Measurements from ENCODE around the gene C14orf39. TPM values are rescaled to one million over a fixed set of nuclear protein-coding genes. Genes with fewer than 3 reads are reported as not detected.

The C14orf39 gene
- total RNA-seq, 6 experiments from 2014 or later: not detected

DNA sequence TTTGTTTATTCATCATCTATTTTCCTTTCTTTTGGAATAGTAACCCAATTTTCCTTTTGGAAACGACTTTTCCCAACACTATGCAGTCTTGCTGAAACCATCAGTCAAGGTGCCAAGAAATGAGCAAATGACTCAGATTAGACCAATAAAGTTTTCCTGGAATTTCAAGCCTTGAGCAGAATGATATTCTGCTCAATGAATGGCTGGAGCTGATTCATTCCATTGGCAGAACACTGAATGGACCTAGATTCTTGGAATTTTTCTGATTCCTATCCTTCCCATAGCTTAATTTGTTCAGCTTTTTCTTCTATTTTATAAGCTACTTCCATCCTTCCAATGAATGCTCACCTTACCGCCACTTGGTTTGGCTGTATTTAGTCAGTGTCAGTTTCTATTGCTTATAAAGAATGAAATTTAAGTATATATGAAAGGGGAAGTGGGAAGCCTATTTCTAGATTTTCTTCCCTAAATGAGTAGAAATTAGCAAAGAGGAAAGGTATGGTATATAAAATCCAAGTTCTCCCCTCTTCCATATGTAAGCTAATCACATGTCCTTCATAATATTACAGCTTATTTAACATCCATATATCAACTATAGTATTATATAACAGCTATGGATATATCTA is 89.0 kb downstream of the C14orf39 start:
- no peak for TF ChIP-seq POLR2A (IDR thresholded peaks at IDR 0.05)
- TF ChIP-seq, protein P1, sequence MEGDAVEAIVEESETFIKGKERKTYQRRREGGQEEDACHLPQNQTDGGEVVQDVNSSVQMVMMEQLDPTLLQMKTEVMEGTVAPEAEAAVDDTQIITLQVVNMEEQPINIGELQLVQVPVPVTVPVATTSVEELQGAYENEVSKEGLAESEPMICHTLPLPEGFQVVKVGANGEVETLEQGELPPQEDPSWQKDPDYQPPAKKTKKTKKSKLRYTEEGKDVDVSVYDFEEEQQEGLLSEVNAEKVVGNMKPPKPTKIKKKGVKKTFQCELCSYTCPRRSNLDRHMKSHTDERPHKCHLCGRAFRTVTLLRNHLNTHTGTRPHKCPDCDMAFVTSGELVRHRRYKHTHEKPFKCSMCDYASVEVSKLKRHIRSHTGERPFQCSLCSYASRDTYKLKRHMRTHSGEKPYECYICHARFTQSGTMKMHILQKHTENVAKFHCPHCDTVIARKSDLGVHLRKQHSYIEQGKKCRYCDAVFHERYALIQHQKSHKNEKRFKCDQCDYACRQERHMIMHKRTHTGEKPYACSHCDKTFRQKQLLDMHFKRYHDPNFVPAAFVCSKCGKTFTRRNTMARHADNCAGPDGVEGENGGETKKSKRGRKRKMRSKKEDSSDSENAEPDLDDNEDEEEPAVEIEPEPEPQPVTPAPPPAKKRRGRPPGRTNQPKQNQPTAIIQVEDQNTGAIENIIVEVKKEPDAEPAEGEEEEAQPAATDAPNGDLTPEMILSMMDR (IDR thresholded peaks at IDR 0.05): no peak
- no peak overlapping the region for H3K27ac ChIP-seq
- WGBS (ENCODE audit: insufficient coverage, low coverage, low lambda C conversion rate, missing lambda C conversion rate): 24% methylated on average over 2 of the region's 2 CpGs
- ATAC-seq: no peak
- intact Hi-C loops (cut with DNase I): no loop called here
- no peaks in the 10 kb centered on the region for H3K27me3 ChIP-seq
- H3K4me1 ChIP-seq: no peaks in the 10 kb centered on the region
- no peak for DNase-seq
- no peaks in the 10 kb centered on the region for H3K36me3 ChIP-seq
- no peaks in the 10 kb centered on the region for H3K9me3 ChIP-seq
- H3K4me3 ChIP-seq: no peak overlapping the region

Other genes with a start within 250 kb of the C14orf39 start
- 10 to 100 TPM; 32.6 to 54.7 (median 39.4) TPM for gene PPM1A, start 236.8 kb downstream of the C14orf39 start, total RNA-seq
- gene SIX6, start 23.1 kb upstream of the C14orf39 start, total RNA-seq: not detected
- not detected for gene SIX1, start 163.4 kb upstream of the C14orf39 start, total RNA-seq
- gene SIX4, start 238.3 kb upstream of the C14orf39 start, total RNA-seq: under 1 TPM in 5 of 6 experiments, not detected in 1; 0.04 to 0.43 (median 0.23) TPM
- gene MNAT1, start 248.7 kb upstream of the C14orf39 start, total RNA-seq: 10 to 100 TPM; 10.5 to 15.2 (median 12.3) TPM